ENCODE data around the gene PDYN.

Gene PDYN

DNA sequence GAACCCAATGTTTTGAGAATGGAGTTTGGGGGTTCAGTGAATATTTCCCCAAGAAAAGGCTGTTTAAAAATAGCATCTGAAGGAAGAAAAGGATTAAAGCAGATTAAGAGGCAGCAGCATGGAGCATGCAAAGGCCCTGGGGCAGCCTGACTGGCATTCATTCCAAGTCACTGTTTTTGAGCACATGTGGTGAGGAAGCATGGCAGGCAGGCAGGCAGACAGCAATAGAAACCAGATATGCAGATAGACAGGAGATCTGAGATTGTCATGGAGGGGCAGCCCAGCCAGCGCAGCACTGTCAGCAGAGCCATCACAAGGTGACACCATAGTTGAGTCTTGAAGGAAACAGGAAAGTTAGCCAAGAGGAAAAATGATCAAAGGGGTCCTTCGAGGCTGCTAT is 60.9 kb downstream of the PDYN start:
- no peak for DNase-seq

DNA sequence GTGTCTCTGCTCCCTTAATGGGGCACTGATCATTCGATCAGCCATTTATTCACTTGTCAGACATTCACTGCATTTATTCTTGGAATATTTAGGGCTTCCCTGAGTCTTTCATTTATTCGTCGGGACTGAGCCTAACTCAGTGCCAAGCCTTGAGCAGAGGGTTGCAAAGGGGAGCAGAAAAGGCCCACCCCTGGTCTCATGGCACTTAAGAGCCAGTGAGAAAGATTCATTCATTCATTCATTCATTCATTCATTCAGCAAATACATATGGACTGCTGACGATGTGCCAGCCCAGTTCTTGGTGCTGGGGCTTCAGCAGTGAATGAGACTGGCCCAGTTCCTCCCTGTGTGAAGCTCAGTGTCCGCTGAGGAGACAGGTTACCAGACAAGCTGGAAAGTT is 62.0 kb downstream of the PDYN start:
- DNase-seq, result no peak

DNA sequence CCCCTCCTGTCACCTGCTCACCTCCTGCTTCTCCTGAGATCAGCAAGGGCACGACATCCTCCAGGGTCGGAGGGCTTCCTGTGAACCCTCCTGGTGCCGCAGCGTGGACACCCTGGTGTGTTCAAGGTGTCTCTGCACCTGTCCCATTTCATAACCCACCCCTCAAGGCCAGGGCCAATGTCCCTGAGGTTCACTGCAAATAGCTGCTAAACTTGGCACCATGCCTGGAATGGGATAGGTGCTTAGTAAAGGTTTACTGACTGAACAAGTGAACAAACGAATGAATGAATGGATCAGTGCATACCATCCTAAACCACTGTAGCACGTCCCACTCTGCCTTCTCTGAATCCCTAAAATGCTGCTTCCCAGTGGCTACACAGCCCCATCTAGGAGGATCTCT is 63.7 kb downstream of the PDYN start:
- no peak for DNase-seq

DNA sequence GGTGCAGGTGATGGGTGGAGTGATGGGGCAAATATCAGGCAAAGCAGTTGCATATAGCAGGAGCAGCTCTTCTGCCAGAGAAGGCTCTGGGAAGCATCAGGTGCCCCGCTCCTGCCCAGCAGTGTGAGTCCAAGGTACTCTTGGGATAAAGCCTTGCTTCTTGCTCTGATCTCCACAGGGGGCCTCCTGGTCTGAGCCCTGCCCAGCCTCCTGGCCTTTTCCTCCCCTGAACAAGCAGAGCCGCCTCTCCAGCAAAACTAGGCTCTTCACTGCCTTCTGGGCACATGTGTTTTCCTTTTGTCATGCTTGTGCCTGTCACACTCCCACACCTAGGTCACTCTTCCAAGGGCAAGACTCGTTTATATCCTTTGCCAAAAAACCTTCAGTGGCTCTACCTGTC is 64.4 kb downstream of the PDYN start:
- no peak for DNase-seq

DNA sequence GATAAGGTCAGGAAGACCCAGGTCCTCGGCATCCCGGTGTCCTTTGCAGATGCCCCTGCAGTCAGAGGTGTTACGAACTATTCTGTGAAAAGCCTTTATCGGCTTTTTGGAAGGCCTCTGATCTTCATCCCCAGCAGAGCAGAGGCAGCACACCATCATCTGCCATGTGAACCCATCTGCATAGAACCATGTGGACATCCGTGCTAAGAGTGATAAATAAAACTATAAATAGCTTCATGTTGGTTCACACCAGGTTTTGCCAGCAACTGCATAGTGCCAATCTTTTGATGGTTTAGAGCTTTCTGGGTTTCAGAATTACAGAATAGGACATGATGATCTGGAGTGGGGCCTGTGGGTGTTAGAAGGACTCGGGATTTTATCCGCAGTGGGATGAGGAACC is 65.1 kb downstream of the PDYN start:
- no peak for DNase-seq
